GM18868 (cell line): Measurements from ENCODE around the gene MATR3.
"Not testable (repeated sequence)": the region's sequence is repeated elsewhere in the genome, so short reads cannot be mapped to it uniquely, and the experiment has no call there.

Experiments
- ATAC-seq: cut with Tn5 transposase; IDR thresholded peaks from one replicate; pipeline ENCODE4 v1.9.1; 2021; ENCODE audit warnings: mild to moderate bottlenecking, moderate library complexity; ENCODE audit not compliant: unreplicated experiment

MATR3 gene

DNA sequence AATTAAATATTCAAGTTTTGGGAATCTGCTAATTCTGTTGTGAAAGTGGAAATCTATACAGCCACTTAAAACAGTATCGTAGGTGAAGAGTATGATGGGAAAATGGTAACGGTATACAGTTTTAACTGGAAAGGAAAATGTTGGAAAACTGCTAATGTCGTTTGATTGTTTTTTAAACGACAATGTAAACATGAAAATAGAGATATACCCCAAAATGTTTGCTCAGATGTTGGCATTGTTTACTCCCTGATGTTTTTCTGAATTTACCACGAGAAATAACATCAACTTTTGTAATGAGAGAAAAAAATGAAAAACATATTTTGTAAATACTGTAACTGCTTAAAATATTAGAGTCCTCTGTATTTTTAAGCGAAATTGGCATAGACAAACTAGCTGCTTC, 2.7 kb downstream of the MATR3 start:
- ATAC-seq: no peak

DNA sequence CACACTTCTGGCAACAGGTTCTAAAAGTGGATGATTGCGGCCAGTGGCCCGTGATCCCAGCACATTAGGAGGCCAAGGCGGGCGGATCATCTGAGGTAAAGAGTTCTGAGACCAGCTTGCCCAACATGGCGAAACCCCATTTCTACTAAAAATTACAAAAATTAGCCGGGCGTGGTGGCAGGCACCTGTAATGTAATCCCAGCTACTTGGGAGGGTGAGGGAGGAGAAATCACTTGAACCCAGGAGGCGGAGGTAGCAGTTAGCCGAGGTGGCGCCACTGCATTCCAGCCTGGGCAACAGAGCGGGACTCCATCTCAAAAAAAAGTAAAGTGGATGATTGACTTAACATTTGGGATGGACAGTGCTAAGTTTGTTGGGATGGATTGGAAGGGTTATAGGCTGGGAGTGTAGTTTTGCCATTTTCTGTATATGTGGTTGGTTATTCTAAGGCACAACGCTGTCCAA, 3.4 kb downstream of the MATR3 start:
- ATAC-seq: no peak

- no peak for ATAC-seq
Observed at GRCh38 chr5:139297439-139298133, 4.0 kb downstream of the MATR3 start.

GRCh38 chr5:139298242-139298641, 4.7 kb downstream of the MATR3 start:
- no peak for ATAC-seq

- no peak for ATAC-seq
Observed at GRCh38 chr5:139299486-139299885, 5.9 kb downstream of the MATR3 start.

- no peak for ATAC-seq
Observed at GRCh38 chr5:139301808-139302499, 8.4 kb downstream of the MATR3 start.

- ATAC-seq: no peak
Observed at GRCh38 chr5:139304391-139305324, 11.1 kb downstream of the MATR3 start.

DNA sequence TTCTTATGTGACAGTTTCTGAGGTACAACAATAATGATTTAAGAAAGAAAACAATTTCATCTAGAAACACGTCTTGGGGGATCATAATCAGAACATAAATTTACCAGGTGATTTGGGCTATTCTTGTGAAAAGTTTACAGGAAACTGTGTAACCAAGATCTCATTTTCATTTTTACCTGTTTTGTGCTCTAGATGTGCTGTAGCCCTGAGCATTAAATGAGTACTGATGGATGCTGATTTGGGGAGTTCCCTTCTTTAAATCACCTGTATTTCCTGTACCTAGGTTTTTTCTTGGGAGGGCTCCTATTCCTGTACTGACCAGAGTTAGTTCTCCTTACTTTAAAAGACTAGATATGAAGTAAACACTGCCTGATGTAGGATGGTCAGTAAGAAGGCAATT, 12.7 kb downstream of the MATR3 start:
- ATAC-seq: no peak

DNA sequence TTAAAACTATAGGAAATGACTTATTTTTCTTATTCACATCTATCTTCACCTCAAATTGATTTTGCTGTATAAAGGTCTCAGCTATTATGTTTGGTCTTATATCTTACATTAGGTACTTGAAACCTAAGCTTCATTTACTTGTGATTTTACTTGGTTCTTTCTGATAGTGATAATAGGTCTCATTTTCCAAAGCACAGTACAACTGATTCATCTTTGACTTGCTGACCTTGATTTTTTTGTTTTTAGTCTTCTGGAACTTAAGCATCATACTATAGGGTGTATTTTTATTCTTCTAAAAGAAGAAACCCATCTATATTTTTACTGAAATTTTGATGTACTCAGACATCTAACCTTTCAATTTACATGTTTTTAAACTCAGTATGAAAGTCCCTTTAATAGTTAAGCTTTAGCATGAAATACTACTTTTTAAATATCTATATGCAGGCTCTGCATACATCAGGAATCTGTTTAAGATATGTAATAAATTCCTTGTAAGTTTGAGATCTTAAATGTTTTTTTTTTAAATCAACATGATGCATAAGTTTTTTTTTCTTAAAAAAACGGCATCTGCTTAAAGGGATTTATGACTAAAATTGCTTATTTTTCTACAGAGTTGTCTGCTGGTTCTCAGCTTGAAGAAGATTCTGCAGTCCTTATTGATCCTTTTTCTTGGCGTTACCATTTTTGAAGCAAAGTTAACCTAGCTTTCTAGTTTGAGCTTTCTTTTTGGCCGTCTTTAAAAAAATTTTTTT, 13.3 kb downstream of the MATR3 start:
- no peak for ATAC-seq

GRCh38 chr5:139308797-139309196, 15.3 kb downstream of the MATR3 start:
- no peak for ATAC-seq

GRCh38 chr5:139310715-139311186, 17.2 kb downstream of the MATR3 start:
- not testable (repeated sequence) for ATAC-seq

- ATAC-seq: no peak
Observed at GRCh38 chr5:139312075-139312474, 18.5 kb downstream of the MATR3 start.

- ATAC-seq: no peak
Observed at GRCh38 chr5:139314276-139314675, 20.7 kb downstream of the MATR3 start.

- ATAC-seq: no peak
Observed at GRCh38 chr5:139315056-139315615, 21.6 kb downstream of the MATR3 start.

DNA sequence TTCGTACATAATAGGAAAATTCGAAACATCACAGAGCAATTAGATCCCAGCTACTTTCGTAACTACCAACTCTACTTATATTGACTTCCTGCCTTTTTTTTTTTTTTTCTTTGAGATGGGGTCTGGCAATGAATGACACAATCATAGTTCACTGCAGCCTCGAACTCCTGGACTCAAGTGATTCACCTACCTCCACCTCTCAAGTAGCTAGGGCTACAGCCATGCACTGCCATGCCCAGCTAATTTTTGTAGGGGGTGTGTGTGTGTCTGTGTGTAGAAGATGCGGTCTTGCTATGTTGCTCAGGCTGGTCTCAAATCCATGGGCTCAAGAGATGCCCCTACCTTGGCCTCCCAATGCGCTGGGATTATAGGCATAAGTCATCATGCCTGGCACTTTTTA, 42.3 kb downstream of the MATR3 start:
- no peak for ATAC-seq

DNA sequence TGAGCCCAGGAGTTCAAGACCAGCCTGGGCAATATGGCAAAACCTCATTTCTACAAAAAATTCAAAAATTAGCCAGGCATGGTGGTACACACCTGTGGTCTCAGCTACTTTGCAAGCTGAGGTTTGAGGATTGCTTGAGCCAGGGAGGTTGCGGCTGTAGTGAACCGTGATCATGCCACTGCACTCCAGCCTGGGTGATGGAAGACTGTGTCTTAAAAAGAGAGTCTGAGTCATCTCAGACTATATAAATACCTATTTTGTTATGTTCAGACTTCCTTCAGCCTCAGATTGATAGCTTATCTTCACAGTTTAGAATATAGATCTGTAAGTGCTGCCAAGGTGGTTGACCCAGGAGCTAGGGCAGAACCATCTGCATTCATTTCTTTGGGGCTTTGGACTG, 46.5 kb downstream of the MATR3 start:
- no peak for ATAC-seq

GRCh38 chr5:139341187-139341688, 47.7 kb downstream of the MATR3 start:
- no peak for ATAC-seq

GRCh38 chr5:139341689-139342422, 48.3 kb downstream of the MATR3 start, which contains the start of gene PAIP2:
Gene PAIP2, plus strand, starts transcription at chr5:139341854. Its CDS starts 21,931 bp downstream, at chr5:139363785.
- ATAC-seq: peak; percentile 91

- ATAC-seq: peak; percentile 54
Observed at GRCh38 chr5:139342423-139342723, 48.8 kb downstream of the MATR3 start.
